IMR-90 (cell line): Measurements from ENCODE around the gene MYO1F.

Source experiments
- CEBPB ChIP-seq: IDR thresholded peaks from 2 replicates; pipeline ENCODE4 v1.6.1; 2012; ENCODE audit warnings: low read depth, low read length, improper control_type of control experiment
- CHD1 ChIP-seq: IDR thresholded peaks from 2 replicates; pipeline ENCODE4 v1.6.1; 2012; ENCODE audit warnings: low read depth, low read length, improper control_type of control experiment
- CTCF ChIP-seq: conservative IDR thresholded peaks from 2 replicates; pipeline ENCODE4 v1.5.1; 2012; ENCODE audit warnings: mild to moderate bottlenecking, low read depth, low read length, improper control_type of control experiment
- MAZ ChIP-seq: IDR thresholded peaks from 2 replicates; pipeline ENCODE4 v1.6.1; 2012; ENCODE audit warnings: low read depth, mild to moderate bottlenecking, low read length, improper control_type of control experiment, moderate library complexity, borderline replicate concordance
- MXI1 ChIP-seq: IDR thresholded peaks from 2 replicates; pipeline ENCODE4 v1.6.1; 2012; ENCODE audit warnings: low read depth, mild to moderate bottlenecking, low read length, moderate library complexity, borderline replicate concordance
- POLR2A ChIP-seq: IDR thresholded peaks from 2 replicates; pipeline ENCODE4 v1.6.1; 2012; ENCODE audit warnings: mild to moderate bottlenecking, low read depth, low read length
- RAD21 ChIP-seq: IDR thresholded peaks from 2 replicates; pipeline ENCODE4 v1.6.1; 2012; ENCODE audit warnings: low read length, improper control_type of control experiment
- TF ChIP-seq, protein P1 (sequence below): fragments of 150-350 bp; IDR thresholded peaks from 2 replicates; pipeline ENCODE4 v1.6.1; 2016; ENCODE audit warnings: low read depth, mild to moderate bottlenecking, low read length, moderate library complexity, borderline replicate concordance

GRCh38 chr19:8477889-8478288, 99.4 kb downstream of the MYO1F start:
- TF ChIP-seq CTCF (no peak), CEBPB (no peak), MXI1 (no peak), CHD1 (no peak), POLR2A (no peak), RAD21 (no peak), MAZ (no peak)
- TF ChIP-seq, protein P1, sequence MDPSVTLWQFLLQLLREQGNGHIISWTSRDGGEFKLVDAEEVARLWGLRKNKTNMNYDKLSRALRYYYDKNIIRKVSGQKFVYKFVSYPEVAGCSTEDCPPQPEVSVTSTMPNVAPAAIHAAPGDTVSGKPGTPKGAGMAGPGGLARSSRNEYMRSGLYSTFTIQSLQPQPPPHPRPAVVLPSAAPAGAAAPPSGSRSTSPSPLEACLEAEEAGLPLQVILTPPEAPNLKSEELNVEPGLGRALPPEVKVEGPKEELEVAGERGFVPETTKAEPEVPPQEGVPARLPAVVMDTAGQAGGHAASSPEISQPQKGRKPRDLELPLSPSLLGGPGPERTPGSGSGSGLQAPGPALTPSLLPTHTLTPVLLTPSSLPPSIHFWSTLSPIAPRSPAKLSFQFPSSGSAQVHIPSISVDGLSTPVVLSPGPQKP: no peak
